Measurements from ENCODE around the gene MT1M.
"Not testable (repeated sequence)": the region's sequence is repeated elsewhere in the genome, so short reads cannot be mapped to it uniquely, and the experiment has no call there.

Gene MT1M

GRCh38 chr16:56652600-56652999 lies 20.1 kb downstream of the MT1M start:
- no peak for DNase-seq

- DNase-seq: no peak
These were observed 20.8 kb downstream of the MT1M start for GRCh38 chr16:56653218-56653617.

GRCh38 chr16:56657555-56658326 lies 25.3 kb downstream of the MT1M start, which contains the start of gene MT1F:
Gene MT1F, plus strand, starts transcription at chr16:56657959. Its CDS starts 100 bp downstream, at chr16:56658059.
- DNase-seq: peak; percentile 71 to 75

- no peak for DNase-seq
These were observed 25.9 kb downstream of the MT1M start for GRCh38 chr16:56658327-56658875.

GRCh38 chr16:56662357-56663354 lies 30.2 kb downstream of the MT1M start:
- no peak for DNase-seq

GRCh38 chr16:56664506-56664905 lies 32.0 kb downstream of the MT1M start:
- DNase-seq: no peak

- not testable (repeated sequence) for DNase-seq
These were observed 33.1 kb downstream of the MT1M start for GRCh38 chr16:56665286-56666261.

- DNase-seq: peak; percentile 62 to 72
These were observed 35.4 kb downstream of the MT1M start, which contains the start of gene MT1G for GRCh38 chr16:56667581-56668571. Gene MT1G, minus strand, starts transcription at chr16:56668065. Its CDS starts 72 bp downstream, at chr16:56667993.

GRCh38 chr16:56669005-56669839 lies 36.8 kb downstream of the MT1M start, which contains the start of gene MT1H:
Gene MT1H, plus strand, starts transcription at chr16:56669814. Its CDS starts 71 bp downstream, at chr16:56669885.
- DNase-seq: no peak

- DNase-seq: peak in 1 of 2 donors; percentile 28
These were observed 37.6 kb downstream of the MT1M start for GRCh38 chr16:56669840-56670619.

GRCh38 chr16:56670620-56670934 lies 38.1 kb downstream of the MT1M start:
- no peak for DNase-seq

- peak; percentile 86 to 87 for DNase-seq
These were observed 39.2 kb downstream of the MT1M start for GRCh38 chr16:56671691-56672090.

- not testable (repeated sequence) for DNase-seq
These were observed 39.7 kb downstream of the MT1M start for GRCh38 chr16:56672171-56672570.

GRCh38 chr16:56672761-56673536 lies 40.5 kb downstream of the MT1M start:
- DNase-seq: no peak

GRCh38 chr16:56673921-56674320 lies 41.5 kb downstream of the MT1M start:
- DNase-seq: peak; percentile 33 to 53

GRCh38 chr16:56674570-56674969 lies 42.1 kb downstream of the MT1M start:
- not testable (repeated sequence) for DNase-seq

GRCh38 chr16:56675685-56676210 lies 43.3 kb downstream of the MT1M start:
- no peak for DNase-seq

- no peak for DNase-seq
These were observed 45.0 kb downstream of the MT1M start for GRCh38 chr16:56677474-56677873.

Measured in inflammatory macrophage treated with lipopolysaccharide for 1 hour (primary cell).